Ishikawa (cell line): Measurements from ENCODE around the gene SPOCK2.

Source experiments
- CEBPB ChIP-seq: IDR thresholded peaks from 2 replicates; pipeline ENCODE4 v1.6.1; 2012
- EP300 ChIP-seq: IDR thresholded peaks from 2 replicates; pipeline ENCODE4 v1.6.1; 2012; ENCODE audit warnings: borderline replicate concordance
- REST ChIP-seq: IDR thresholded peaks from 2 replicates; pipeline ENCODE4 v1.6.1; 2012; ENCODE audit warnings: low read depth, mild to moderate bottlenecking
- TAF1 ChIP-seq: IDR thresholded peaks from 2 replicates; pipeline ENCODE4 v1.6.1; 2012; ENCODE audit warnings: low read depth, mild to moderate bottlenecking
- TCF12 ChIP-seq: IDR thresholded peaks from 2 replicates; pipeline ENCODE4 v1.6.1; 2012; ENCODE audit warnings: low read depth
- USF1 ChIP-seq: IDR thresholded peaks from 2 replicates; pipeline ENCODE4 v1.6.1; 2012

- TF ChIP-seq TCF12 (no peak), REST (no peak), TAF1 (no peak), CEBPB (no peak), USF1 (no peak), EP300 (no peak)
Observed at GRCh38 chr10:72062382-72062781, 26.0 kb downstream of the SPOCK2 start.
